Measurements from ENCODE around the gene PGGHG.
"Not testable (repeated sequence)": the region's sequence is repeated elsewhere in the genome, so short reads cannot be mapped to it uniquely, and the experiment has no call there.

Gene PGGHG

GRCh38 chr11:313787-314553 is 25.0 kb downstream of the PGGHG start, which contains the start of gene IFITM1:
IFITM1 (plus strand) TSS chr11:314040; CDS start chr11:314171, 131 bp downstream.
- DNase-seq (ENCODE audit: low spot score): no peak

- not testable (repeated sequence) for DNase-seq (ENCODE audit: low spot score)
Measured at GRCh38 chr11:314554-314875, 25.6 kb downstream of the PGGHG start.

GRCh38 chr11:315051-315481 is 26.1 kb downstream of the PGGHG start:
- no peak for DNase-seq (ENCODE audit: low spot score)

GRCh38 chr11:315516-315994 is 26.6 kb downstream of the PGGHG start:
- no peak for DNase-seq (ENCODE audit: low spot score)

- DNase-seq (ENCODE audit: low spot score): no peak
Measured at GRCh38 chr11:316031-316701, 27.2 kb downstream of the PGGHG start.

GRCh38 chr11:316891-317301 is 28.0 kb downstream of the PGGHG start:
- no peak for DNase-seq (ENCODE audit: low spot score)

- DNase-seq (ENCODE audit: low spot score): not testable (repeated sequence)
Measured at GRCh38 chr11:317668-318404, 28.9 kb downstream of the PGGHG start.

GRCh38 chr11:318405-319120 is 29.6 kb downstream of the PGGHG start:
- DNase-seq (ENCODE audit: low spot score): not testable (repeated sequence)

GRCh38 chr11:319121-319887 is 30.4 kb downstream of the PGGHG start:
- not testable (repeated sequence) for DNase-seq (ENCODE audit: low spot score)

- not testable (repeated sequence) for DNase-seq (ENCODE audit: low spot score)
Measured at GRCh38 chr11:319888-320273, 31.0 kb downstream of the PGGHG start.

GRCh38 chr11:324156-324555 is 35.2 kb downstream of the PGGHG start:
- no peak for DNase-seq (ENCODE audit: low spot score)

- DNase-seq (ENCODE audit: low spot score): not testable (repeated sequence)
Measured at GRCh38 chr11:324593-325517, 35.9 kb downstream of the PGGHG start.

GRCh38 chr11:325796-326591 is 37.1 kb downstream of the PGGHG start:
- DNase-seq (ENCODE audit: low spot score): no peak

GRCh38 chr11:326592-326841 is 37.6 kb downstream of the PGGHG start:
- DNase-seq (ENCODE audit: low spot score): no peak

- peak; percentile 60 for DNase-seq (ENCODE audit: low spot score)
Measured at GRCh38 chr11:326842-327580, 38.1 kb downstream of the PGGHG start.

GRCh38 chr11:327581-327923 is 38.6 kb downstream of the PGGHG start:
- no peak for DNase-seq (ENCODE audit: low spot score)

- no peak for DNase-seq (ENCODE audit: low spot score)
Measured at GRCh38 chr11:328012-328411, 39.1 kb downstream of the PGGHG start.

- DNase-seq (ENCODE audit: low spot score): not testable (repeated sequence)
Measured at GRCh38 chr11:328516-329100, 39.7 kb downstream of the PGGHG start.

GRCh38 chr11:329886-330253 is 40.9 kb downstream of the PGGHG start:
- DNase-seq (ENCODE audit: low spot score): no peak

All from NAMALWA (cell line).